ENCODE measurements around the gene MYH11.
"Not testable (repeated sequence)": the region's sequence is repeated elsewhere in the genome, so short reads cannot be mapped to it uniquely, and the experiment has no call there.

The MYH11 gene

DNA sequence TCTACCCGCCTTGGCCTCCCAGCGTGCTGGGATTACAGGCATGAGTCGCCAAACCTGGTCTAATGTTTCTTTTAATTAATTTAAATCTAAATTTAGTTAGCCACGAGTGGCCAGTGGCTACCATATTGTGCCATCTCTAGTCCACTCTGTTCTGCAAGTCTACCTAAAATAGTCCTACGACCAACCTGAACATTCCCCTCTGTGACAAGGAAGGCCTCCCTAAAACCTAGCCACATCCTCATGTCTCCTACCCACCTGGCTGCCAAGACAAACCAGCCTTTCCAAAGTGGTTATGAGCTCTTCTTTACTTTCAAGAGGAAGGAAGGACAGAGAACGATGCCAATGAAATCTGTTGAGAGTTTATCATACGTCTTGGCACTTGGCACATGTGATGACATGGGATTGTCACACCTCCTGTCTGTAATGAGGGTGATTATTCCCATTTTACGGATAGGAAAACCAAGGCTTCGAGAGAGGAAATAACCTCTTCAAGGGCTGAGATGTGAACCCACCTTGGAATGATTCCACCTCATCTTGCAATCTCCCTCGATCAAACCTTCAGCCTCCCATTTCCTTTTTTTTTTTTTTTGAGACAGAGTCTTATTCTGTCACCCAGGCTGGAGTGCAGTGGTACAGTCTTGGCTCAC lies 19.7 kb downstream of the MYH11 start:
- DNase-seq = no peak

DNA sequence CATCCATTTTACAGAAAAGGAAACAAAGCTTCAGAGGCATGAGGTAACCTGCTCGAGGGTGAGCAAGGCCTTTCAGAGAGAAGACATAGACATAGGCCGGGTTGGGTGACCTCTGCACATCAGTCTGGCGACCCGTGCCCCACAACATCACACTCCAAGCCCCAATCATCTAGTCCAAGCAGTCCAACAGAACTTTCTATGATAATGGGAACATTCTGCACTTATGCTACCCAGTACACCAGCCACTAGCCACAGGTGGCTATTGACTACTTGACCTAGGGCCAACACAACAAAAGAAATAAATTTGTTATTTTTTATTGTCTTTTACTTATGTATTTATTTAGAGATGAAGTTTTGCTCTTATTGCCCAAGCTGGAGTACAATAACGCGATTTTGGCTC lies 20.8 kb downstream of the MYH11 start:
- DNase-seq = no peak

DNA sequence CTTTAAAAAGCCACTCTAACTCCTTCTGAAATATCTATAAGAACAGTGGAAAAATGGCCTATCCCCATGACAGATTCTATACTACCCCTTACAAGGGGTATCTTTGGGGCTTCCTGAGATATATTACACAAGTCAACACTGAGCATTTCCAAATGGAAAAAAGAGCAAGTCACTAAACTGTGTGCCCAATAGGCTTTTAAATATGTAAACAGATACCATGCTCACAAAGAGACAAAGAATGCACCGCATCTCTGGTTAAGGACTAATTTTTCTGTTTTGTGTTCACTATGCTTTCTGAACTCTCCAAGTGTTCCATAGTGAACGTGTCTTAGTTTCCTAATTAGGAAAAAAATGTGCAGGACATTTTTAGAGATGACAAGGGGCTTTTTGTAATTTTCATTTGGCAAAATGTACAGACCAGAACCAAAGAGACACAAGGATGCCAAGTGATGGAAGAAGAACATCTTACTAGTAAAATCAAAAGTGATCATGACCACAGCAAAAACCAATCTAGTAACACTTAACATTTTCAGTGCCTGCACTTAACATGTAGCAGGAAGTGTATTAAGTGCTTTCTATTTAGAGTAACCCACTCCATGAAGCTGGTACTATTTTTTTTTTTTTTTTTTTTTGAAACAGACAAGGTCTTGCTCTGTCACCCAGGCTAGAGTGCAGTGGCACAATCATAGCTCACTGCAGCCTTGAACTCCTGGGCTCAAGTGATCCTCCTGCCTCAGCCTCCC lies 21.5 kb downstream of the MYH11 start:
- DNase-seq = no peak

DNA sequence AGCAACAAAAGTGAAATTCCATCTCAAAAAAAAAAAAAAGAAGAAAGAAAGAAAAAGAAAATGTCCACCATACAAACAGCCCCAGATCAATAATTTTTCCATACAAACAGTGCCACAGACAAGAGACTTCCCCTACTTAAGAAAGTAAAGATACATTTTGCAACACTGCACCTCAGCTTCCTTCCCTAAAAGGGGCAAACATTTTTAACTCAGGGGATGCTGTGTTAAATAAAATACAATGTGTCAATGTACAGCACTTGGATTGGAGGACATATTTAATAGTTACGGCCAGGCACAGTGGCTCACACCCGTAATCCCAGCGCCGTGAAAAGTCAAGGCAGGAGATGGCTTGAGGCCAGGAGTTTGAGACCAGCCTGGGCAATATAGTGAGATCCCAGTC lies 22.3 kb downstream of the MYH11 start:
- no peak for DNase-seq

DNA sequence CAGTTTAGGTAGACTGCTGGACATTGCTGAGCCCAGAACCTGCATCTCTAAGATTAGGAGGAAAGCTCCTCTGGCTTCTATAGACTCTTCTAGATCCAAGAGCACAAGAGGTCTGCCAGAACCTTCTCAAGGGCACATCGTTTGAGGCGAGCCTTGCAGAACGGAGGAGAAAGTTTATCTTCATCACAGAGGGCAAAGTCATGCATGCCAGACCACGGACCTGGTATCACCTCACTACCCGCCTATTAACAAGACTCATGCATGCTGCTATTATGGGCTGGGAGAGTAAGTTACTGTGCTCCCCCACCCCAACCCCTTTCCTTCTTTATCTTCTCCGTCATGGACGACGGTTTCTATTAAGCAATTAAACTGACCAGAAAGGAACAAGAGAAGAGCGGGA lies 23.3 kb downstream of the MYH11 start:
- DNase-seq = no peak

DNA sequence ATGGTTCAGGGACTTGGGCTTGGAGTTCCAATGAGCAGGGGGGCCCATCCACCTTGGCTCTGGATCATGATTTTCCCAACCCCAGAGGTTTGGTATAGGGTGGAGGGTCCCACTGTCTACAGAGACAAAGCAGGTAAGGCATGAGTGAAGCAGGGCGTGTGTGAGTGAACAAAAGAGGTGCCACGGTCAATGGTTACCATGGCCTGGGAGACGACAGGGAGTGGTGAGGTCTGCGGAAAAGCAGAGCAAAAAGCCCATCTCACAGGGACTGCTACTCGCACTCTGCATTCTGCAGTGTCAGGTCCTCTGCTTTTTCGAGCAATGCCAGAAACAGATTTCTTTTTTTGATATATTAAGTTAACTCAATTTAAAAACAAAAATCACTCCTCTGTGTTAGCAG lies 24.6 kb downstream of the MYH11 start:
- no peak for DNase-seq

DNA sequence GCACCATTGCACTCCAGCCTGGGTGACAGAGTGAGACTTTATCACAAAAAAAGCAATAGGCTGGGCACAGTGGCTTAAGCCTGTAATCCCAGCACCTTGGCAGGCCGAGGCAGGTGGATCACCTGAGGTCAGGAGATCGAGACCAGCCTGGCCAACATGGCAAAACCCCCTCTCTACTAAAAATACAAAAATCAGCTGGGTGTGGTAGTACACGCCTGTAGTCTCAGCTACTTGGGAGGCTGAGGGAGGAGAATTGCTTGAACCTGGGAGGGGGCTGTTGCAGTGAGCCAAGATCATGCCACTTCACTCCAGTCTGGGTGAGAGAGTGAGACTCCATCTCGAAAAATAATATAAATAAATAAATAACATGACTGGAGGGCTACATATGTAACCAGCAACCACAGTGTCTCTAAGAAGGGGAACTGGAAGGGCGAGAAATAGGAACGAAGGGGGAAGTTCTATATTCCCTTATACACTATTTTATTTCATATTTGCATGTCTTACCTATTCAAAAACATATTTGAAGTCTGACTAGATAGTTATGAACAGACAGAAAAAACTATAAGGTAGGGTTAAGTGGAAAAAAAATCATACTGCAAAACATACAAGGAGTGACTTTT lies 25.9 kb downstream of the MYH11 start:
- no peak for DNase-seq

DNA sequence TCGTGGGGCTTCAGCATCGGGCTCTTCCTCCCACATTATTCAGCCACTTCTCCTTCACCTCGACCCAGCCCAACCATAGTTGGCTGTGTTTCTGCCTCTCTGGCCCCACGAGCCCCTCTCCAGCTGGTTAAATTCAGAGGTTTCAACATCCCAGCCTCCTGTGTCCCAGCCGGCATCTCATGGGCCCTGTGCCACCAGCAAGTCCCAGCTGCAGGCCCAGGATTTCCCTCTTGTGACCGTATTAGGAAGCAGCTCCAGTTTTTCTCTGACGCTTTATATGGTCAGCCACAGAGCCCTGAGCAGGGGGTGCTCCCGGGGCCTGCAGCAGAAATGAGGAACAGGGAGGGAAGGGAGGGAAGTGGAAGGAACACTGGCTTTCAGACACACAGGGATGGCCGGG lies 27.4 kb downstream of the MYH11 start:
- no peak for DNase-seq

DNA sequence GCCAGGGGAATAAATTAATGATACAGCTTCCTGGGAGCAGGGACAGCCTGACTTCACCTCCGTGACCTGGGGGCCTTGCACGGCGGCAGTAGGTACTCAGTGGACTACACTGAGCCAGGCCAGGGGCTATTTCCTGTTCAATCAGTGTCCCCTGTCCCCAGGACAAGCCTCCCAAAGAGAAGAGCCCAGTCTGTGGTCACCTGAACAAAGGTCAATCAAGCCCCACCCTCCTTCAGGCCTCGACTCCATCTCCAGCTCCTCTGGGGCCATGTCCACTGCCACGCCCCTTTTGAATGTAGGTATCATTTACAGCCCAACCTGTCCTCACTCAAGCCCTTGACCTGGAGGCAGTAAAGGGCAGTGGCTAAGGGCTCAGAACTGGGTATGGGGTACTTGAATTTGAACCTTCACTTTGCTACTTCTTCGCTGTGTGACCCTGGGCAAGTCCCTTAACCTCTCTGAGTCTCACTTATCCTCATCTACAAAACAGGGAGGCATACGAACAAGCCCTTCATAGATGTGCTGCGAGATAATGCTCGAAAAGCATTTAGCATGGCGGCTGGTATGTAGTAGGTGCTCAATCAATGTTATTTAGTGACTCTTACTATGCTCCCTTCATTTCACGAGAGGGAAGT lies 29.0 kb downstream of the MYH11 start:
- no peak for DNase-seq

DNA sequence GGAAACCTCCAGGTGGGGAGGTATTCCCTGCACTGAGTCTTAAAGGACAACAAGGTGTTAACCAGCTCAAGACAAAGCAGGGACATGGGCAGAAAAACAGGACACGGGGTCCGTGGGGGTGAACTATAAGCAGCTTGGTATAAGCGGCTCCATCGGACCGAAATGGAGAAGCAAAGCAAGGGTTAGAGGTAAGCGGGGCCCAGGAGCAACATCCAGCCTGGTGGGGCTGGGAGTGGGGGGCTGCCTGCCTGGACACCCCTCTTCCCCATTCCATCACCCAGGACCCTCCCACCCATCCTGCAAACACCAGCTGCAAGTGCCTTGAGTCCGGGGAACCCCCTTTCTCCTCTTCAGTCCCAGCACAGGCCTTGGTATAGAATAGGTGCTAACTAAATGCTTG lies 29.5 kb downstream of the MYH11 start:
- no peak for DNase-seq

DNA sequence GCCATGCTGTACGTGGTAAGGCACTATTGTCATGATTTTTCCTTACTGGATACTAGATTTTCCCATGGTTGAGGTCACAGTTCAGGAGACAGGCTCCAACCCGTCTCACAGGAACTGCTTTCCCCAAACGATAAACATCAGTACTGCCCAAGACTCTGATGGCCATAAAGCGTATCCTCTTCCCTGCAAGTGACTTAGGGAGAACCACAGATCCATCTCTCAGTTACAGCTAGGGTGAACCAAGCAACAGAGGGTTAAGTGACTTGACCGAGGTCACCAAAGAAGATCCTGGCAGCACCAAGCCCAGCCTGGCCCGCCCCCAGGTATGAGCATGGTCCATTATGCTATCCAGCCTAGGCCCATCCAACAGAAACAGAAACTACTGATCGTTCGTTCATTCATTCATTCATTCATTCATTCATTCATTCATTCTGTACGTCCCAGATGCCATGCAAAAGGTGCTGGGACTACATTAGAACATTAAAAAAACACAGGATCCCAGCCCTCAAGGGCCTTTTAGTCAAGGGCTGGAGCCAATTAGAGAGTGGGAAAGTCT lies 31.0 kb downstream of the MYH11 start:
- no peak for DNase-seq

DNA sequence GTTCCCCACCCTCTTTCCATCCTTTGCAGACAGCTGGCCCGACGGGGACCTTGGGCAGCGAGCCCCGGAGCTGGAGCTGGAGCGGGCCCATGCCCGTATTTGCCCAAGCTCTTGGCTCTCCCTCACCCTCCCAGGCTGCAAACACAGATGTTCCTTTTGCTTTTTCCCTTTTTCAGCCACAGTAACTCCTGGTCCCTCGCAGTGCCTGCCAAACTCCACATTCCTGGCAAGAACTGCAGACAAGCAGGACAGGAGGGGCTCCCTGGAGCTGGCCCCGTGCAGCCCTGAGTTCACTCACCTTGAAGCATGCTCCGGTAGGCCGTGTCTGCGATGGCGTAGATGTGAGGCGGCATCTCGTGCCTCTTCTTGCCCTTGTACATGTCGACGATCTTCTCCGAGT lies 33.9 kb downstream of the MYH11 start:
- DNase-seq = peak; percentile 14

DNA sequence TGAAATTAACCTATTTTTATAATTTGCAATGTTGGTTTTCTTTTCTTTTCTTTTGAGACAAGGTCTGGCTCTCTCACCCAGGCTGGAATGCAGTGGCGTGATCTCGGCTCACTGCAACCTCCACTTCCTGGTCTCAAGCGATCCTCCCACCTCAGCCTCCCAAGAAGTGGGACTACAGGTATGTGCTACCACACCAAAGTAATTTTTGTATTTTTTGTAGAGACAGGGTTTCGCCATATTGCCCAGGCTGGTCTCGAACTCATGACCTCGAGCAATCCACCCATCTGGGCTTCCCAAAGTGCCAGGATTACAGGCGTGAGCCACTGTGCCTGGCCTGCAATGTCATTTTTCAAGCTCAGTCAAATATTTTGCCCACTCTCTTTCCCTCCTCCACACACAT lies 36.0 kb downstream of the MYH11 start:
- no peak for DNase-seq

DNA sequence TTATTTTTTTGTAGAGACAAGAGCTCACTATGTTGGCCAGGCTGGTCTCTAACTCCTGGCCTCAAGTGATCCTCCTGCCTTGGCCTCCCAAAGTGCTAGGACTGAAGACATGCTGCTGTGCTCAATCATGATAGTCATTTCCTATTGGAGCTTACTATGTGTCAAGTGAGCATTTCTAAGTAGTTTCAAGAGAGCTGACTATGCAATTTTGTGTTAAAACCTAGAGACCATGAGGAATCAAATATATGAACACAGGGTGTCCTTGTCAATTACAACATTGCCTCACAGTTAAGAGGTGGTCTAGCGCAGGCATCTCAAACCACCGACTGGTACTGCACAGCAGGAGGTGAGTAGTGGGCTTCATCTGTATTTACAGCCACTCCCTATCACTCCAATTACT lies 37.8 kb downstream of the MYH11 start:
- no peak for DNase-seq

DNA sequence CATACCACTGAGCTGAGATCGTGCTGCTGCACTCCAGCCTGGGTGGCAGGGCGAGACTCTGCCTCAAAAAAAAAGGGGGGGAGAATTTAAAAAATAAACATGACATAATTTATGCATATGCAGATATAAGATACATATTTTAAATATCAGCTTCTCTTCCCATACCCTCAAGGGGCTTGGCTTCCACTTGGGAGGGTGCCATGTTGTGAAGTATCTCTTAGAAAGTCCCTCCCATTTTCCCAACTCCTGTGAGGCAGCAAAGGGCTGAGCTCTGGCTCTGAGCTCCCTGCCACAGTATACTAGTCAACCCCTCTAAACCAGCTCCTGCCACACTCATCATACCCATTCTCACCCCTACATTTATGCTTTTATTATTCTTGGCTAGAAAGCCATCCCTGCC lies 39.4 kb downstream of the MYH11 start:
- no peak for DNase-seq

DNA sequence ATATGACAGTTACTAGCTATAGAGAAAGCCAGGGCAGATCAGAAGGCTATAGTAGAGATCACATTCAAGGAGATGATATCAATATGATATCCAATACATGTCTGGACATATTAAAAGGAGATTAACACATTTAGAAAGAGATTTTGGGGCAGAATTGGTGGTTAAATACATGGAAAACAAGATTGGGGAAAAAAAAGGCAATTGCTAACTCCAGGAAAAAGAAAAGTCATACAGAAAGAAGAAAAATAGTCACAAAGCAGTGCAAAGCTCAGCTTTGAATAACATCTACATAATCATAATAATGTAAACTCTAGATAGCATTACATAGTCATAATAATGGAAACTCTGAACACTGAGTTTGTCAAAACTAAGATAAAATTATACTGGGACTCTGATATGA lies 40.6 kb downstream of the MYH11 start:
- no peak for DNase-seq

DNA sequence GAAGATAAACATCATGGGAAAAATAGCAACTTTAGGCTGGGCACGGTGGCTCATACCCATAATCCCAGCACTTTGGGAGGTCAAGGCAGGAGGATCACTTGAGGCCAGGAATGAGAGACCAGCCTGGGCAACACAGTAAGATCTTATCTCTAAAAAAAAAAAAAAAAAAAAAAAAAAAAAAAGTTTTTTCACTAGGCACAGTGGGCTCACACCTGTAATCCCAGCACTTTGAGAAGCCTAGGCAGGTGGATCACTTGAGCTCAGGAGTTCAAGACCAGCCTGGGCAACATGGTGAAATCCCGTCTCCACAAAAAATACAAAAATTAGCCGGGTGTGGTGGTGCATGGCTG lies 44.5 kb downstream of the MYH11 start:
- DNase-seq = not testable (repeated sequence)

DNA sequence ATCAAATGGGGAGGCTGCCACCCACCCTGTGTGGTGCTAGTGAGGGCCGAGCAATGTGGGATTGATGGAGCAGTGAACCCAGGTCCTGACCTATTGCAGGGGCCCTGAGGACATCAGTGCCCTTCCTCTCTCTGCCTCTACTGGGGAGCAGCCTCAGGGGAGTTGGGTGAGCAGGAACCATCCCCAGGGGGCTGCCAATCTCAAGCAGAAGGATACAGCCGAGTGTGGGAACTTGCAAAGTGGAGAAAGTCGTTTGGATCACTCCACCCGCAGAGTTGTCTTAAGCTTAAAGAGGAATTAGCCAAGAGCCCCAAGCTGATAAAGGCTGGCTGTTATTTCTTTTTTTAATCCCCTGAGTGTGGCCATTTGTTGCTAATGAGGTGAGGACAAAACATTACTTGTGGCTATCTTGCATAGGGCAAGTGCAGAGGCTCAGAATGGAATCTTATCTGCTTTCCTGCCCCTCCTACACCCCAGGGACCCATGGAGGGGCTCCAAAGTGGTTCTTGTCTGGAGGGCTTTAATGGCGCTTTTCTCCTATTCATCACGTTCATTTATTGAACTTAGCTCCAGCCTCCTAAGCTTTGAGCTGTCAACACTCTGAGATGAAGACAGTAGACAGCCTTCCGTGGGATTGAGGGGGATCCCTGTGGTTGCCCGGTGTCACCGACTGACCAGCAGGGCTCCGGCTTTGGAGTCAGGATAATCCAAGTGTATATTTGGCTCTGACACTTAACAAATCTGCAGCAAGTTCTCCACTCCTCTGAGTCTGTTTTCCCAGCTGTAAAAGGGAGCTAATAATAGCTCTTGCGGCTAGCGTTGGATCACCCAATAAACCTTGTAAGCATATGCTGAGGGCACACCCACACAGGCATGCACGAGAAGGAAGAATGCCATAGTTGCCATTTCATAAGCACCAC lies 45.1 kb downstream of the MYH11 start:
- no peak for DNase-seq

DNA sequence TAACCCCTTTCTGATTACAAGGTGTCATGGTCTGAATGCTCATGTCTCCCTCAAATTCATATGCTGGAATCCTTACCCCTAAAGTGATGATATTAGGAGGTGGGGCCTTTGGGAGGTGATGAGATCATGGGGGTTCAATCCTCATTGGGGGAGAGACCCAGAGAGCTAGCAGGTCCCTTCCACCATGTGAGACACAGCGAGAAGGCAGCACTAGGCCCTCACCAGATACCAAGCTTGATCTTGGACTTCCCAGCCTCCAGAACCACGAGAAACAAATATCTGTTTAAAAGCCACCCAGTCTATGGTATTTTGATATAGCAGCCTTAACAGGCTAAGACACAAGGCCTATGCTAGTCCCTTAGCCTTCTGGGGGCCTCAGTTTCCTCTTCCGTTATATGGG lies 45.9 kb downstream of the MYH11 start:
- no peak for DNase-seq

DNA sequence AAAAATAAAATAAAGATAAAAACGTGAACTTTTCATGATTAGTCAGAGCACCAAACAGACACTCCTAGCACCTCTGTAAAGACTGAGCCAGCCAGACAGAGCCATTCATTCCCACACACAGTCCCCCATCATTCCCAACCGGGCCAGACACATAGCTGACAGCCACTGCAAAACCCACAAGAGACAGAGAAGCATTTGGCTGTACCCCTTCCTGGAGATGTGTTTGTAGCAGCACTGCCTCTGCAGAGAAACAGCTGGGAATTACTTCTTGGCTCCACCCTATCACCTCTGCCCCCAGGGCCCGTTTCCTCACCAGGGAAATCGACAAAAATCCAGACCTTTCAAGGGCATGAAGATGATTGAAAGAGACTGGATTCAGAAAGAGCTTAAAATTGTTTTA lies 46.4 kb downstream of the MYH11 start:
- no peak for DNase-seq

DNA sequence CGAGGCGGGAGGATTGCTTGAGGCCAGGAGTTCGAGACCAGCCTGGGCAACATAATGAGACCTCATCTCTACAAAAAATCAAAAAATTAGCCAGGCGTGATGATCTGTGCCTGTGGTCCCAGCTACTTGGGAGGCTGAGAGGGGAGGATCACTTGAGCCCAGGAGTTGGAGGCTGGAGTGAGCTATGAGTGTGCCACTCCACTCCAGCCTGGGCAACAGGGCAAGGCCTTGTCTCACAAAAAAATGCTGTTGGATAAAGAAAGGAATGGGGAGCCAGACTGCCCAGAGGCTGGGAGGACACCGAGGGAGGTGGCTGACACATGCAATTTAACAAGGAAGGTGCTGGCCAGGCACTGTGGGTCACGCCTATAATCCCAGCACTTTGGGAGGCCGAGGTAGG lies 47.5 kb downstream of the MYH11 start:
- not testable (repeated sequence) for DNase-seq

DNA sequence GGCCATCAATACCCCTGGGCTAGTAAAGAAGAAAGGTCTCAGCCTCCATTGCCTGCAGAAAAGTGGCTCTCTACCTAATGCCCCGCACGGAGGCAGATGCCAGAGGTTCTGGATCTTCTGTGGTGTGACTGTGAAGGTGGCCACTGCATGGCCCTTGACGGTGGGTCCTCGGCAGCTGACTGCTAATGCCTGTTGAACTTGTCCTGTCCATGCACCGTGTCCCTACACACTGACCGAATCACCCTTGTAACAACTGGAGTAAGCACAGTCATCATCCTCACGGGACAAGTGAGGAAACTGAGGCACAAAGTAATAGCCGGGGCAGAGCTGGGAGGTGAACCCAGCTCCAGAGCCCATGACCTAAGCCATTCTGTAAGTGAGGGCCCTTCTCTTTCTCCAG lies 48.8 kb downstream of the MYH11 start:
- DNase-seq = no peak

DNA sequence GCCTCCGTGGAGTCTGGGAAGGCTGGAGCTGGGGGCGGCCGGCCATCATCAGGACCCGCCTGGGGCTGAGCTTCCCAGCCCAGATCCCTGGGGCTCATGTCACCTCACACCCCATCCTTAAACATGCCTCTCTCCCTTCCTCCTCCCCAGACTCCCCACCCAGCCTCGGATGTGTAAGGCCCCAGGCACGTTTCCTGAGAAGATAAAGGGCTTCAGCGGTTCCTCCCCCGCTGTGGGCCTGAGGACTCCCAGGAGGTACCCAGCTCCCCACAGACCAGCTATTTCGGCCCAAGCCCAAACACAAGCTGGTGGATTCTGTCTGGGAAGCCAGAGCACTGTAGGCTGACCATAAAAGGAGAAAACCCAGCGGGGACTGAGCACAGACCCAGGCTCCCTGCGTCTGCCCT lies 49.2 kb downstream of the MYH11 start:
- DNase-seq = no peak

Measured in NCI-H1092 treated with DMSO at 0.1 percent for 48 hours (cell line).